Measurements from ENCODE around the gene EXOC6B.
"Not testable (repeated sequence)": the region's sequence is repeated elsewhere in the genome, so short reads cannot be mapped to it uniquely, and the experiment has no call there.

The EXOC6B gene

DNA sequence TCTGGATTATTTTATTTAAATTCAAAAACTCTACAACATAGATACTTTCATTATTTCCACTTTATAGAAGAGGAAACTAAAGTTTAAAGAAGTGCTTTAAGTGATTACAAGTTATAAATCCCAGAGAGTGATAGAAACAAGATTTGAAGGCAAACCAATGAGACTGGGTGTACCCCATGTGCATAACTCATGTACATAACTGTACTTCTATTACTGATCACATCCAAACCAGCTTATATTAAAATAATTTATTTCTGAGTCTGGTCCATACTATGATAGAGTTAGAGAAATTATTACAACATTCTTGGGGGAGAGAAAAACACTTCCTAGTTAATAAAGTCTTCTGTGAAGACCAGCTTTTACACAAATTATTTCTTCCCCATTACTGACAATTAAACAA is 221.4 kb downstream of the EXOC6B start:
- no peak for DNase-seq (ENCODE audit: low spot score)

DNA sequence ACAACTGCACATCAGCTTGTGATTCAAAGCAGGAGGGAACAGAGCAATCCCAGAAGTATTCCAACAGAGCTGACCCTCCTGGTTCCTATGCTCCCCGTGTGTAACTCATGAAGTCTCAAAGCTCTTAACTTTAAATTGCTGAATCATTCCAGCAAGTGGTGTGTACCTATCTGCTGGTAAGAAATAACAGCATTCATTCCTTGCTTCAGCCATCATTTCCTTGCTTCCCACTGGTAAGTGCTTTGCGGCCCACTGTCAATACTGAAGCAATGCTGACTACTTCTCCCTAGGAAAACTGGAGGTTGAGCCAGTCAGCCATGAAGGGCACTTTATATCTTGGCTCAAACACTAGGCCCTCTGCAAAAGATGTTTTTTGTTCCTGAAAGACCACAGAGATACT is 222.4 kb downstream of the EXOC6B start:
- no peak for DNase-seq (ENCODE audit: low spot score)

DNA sequence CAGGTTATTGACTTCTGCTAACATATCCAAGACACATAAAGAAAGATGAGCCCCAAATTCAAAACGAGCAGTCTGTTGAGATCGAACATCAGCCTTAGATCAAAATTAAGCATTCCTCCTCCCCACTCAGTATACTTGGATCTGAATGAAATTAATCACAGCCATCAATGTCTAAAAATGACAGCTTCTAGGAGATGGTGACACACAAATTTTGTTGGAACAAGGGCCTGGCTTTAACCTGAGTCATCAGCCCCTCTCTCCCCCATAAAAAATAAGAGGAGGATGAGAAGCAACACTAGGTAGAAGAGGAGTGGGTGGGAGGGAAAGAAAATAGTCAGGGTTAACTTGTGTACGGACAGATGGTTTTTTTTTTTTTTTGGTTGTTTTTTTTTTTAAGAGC is 223.1 kb downstream of the EXOC6B start:
- no peak for DNase-seq (ENCODE audit: low spot score)

- no peak for DNase-seq (ENCODE audit: low spot score)
Measured at GRCh38 chr2:72602095-72602494, 223.7 kb downstream of the EXOC6B start.

- not testable (repeated sequence) for DNase-seq (ENCODE audit: low spot score)
Measured at GRCh38 chr2:72583836-72584235, 242.0 kb downstream of the EXOC6B start.

DNA sequence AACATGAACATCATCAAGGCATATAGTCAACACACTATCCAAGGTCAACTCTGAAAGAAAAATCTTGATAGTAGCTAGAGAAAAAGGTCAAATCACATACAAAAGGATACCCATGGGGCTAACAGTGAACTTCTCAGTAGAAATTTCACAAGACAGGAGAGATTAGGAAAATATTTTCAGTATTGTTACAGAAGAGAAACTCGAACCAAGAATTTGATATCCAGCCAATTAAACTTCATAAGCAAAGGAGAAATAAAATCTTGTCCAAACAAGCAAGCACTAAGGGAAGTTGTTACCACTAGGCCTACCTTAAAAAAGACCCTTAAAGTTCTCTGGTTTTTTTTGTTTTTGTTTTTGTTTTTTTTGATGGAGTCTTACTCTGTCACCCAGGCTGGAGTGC is 242.5 kb downstream of the EXOC6B start:
- DNase-seq (ENCODE audit: low spot score), result no peak

DNA sequence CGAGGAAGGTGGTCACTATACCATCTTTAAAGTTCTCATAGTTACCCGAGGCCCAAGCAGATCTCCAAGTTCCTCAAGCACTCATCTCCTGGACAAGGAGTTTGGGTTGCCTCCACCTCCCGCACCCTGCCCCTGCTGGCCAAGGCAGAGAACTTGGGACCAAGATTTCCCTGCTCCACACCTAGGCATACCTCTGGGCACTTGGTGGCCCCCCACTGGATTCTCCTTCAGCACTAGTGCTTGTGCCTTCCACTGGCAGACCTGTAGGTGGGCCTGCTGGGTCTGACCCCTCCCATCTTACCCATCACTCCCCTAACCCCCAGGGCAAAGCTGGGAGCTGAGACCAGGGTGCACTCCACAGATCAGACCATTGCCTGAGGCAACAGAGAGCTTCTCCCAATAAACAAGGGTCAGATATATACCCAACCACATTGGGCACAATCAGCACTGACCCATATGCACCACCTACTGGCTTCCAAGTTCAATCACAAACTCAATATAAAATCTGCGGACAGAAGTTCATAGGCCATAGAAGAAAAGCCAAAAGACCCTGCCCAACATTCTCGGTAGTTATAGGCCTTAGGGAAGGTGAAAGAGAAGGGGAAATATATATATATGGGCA is 244.2 kb downstream of the EXOC6B start:
- DNase-seq (ENCODE audit: low spot score), result no peak

DNA sequence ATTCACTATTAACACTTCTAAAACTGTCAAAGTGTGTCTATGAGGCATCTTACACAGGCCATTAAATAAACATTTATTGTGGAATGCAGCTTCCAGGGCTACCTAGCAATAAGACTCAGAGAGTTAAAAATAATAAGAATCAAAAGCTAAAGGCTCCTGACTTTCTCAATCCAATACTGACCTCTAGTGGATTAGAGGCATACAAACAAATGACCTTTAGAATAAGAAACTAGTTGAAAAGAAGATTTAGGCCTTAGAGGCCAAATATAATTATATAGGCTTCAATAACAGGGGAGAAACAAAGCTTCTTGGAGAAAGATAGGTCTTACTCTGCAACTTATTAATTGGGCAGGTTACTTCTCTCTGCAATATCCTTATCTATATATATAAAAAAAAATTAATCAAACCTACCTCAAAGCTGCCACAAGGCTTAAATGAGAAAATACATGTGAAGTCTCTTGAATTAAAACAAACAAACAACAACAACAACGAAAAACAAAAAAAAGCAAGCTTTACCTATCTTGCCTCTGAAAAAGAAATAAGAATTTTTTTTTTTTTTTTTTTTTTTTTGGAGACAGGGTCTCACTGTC is 246.1 kb downstream of the EXOC6B start:
- peak; percentile 2 for DNase-seq (ENCODE audit: low spot score)

DNA sequence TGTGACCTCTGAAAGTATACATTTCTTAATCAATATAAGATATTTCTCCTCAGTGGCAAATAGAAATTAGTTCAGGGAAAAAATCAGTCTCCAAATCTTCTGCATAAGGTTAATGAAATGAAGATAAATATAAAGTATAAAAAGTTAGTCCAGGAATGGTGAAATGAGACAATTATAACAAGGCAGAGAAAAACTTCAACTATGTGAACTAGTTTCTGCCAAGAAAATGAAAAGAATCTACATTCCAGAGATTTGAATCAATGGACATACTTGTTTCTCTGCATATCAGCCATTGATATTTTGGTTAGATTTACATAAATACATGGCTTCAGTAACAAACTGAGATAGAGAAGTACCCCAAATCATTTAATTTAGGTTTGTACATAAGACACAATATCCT is 249.0 kb downstream of the EXOC6B start:
- no peak for DNase-seq (ENCODE audit: low spot score)

DNA sequence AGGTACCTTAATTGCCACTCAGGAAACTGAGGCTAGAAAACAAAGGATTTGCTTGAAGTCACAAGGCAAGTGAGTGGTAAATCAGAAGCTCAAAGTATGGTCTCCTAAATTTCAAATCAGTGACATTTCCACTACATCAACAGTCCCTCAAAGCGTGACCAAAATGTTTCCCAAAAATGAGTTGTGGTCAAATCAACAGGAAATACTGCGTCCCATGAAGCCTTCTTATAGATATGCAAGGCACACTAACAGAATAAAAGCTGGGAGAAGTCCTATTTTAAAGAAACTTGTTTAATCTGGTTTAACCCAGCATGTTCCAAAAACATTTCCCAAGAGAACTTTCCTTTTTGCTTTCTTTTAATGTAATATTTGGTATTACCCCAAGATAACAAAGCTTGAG is 249.4 kb downstream of the EXOC6B start:
- no peak for DNase-seq (ENCODE audit: low spot score)

GRCh38 chr2:72574886-72575285 is 250.9 kb downstream of the EXOC6B start:
- no peak for DNase-seq (ENCODE audit: low spot score)

DNA sequence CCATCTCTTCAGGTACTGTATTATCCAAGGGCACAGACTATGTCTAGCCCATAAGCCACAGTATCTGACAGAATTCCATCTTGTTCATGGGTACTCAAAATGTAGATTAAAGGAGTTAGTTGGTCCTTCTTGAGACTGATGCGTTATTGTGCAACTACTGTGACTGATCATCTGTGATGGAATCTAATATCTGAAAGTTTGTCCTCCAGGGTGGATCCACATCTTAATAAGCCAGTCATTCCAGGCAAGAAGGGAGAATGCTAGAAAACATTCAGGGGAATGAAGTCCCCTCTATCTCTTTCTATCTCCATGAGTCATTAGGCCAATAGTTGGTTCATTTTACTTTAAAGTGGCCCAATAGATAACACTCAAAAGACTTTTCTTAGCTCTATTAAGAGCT is 252.6 kb downstream of the EXOC6B start:
- DNase-seq (ENCODE audit: low spot score), result no peak

GRCh38 chr2:72572501-72572900 is 253.3 kb downstream of the EXOC6B start:
- no peak for DNase-seq (ENCODE audit: low spot score)

DNA sequence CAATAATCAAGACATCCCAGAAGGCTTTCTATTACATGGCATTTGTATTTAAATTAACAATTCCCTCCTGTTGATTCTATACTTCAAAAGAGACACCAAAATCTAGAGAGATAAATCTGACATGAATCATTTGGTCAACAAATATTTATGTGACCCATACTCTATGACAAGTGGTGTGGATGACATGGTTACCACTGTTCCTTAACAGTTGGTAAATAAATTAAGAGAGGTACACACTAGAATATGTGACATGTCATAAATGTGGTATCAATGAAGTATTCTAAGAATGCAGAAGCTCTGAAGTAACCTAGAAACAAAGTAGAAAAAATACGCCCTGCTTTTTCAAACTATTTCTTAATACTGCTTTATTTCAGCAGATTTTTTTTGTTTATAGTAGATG is 255.4 kb downstream of the EXOC6B start:
- DNase-seq (ENCODE audit: low spot score), result no peak

- DNase-seq (ENCODE audit: low spot score), result no peak
Measured at GRCh38 chr2:72562451-72563153, 263.2 kb downstream of the EXOC6B start.

DNA sequence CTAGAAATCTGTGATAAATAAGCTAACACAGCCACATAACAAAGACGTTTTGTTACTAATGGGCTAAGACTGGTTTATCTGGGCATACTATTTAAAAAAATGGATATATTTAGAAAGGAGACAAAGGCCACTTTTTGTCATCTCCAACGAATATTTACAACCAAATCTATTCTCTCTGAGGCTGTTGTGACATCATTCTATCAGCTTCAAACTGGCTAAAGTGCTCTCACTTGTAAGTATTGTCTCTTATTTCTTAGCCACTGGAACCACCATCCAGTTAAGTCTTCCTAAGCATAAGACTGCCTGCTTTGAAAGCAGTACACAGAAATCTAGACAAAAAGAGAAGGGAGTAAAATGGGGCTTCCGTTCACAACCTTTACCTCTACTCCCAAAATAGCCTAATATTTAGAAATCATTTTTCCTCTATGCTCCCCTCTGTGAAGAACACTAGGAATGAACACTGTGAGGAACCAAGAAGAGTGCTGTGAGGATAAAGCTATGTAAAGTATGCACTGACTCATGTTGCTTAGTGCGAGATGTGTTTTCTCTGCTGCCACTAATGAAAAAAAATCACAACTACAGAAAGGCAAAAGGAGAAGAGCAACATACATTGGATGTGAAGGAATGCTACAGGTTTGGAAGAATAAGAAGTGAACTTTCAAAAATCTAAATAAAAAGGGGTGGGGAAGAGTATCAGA is 264.1 kb downstream of the EXOC6B start:
- DNase-seq (ENCODE audit: low spot score), result no peak

GRCh38 chr2:72555943-72556342 is 269.9 kb downstream of the EXOC6B start:
- DNase-seq (ENCODE audit: low spot score), result no peak

DNA sequence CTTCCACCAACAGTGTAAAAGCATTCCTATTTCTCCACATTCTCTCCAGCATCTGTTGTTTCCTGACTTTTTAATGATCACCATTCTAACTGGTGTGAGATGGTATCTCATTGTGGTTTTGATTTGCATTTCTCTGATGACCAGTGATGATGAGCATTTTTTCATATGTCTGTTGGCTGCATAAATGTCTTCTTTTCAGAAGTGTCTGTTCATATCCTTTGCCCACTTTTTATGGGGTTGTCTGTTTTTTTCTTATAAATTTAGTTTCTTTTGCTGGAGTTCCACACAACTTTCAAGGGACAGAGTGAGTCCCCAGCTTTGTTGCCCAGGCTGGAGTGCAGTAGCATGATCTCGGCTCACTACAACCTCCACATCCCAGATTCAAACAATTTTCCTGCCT is 270.5 kb downstream of the EXOC6B start:
- not testable (repeated sequence) for DNase-seq (ENCODE audit: low spot score)

GRCh38 chr2:72554910-72555309 is 270.9 kb downstream of the EXOC6B start:
- not testable (repeated sequence) for DNase-seq (ENCODE audit: low spot score)

GRCh38 chr2:72554381-72554780 is 271.5 kb downstream of the EXOC6B start:
- no peak for DNase-seq (ENCODE audit: low spot score)

GRCh38 chr2:72548081-72548764 is 277.6 kb downstream of the EXOC6B start:
- DNase-seq (ENCODE audit: low spot score), result no peak

DNA sequence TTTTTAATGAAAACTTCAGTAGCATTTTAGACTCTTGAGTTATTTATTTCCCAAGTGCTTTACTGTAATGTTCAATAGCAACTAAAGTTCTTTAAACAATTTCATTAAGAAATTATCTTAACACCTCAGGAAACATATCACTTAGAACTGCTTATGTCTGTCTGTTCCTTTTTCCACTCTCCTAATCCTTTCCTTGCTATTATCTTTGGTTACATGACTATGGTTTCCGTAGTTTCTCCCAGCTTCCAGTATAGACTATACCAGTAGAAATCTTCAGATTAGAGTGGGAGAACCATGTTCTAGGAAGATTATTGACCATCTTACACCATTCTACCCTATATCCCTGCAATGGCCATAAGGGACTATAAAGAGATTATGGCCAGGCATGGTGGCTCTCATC is 280.0 kb downstream of the EXOC6B start:
- no peak for DNase-seq (ENCODE audit: low spot score)
